Urinary bladder (tissue), 4 donors: Measurements from ENCODE around the gene HAUS7. TPM values are rescaled to one million over a fixed set of nuclear protein-coding genes. Genes with fewer than 3 reads are reported as not detected.

Experiments
- DNase-seq: peaks from one replicate; pipeline ENCODE4 v3.0.0-alpha.2; 2015; ENCODE audit errors: extremely low spot score
- H3K27ac ChIP-seq: one replicate; pipeline ENCODE4 v1.5.1; 2013; ENCODE audit warnings: low read depth, mild to moderate bottlenecking, moderate library complexity
- H3K36me3 ChIP-seq: one replicate; pipeline ENCODE4 v1.6.1; 2013; ENCODE audit warnings: mild to moderate bottlenecking, moderate library complexity; ENCODE audit not compliant: insufficient read depth
- H3K4me1 ChIP-seq: one replicate; pipeline ENCODE4 v1.6.1; 2013; ENCODE audit warnings: mild to moderate bottlenecking, moderate library complexity; ENCODE audit not compliant: insufficient read depth
- H3K4me3 ChIP-seq: one replicate; pipeline ENCODE4 v1.5.1; 2013; ENCODE audit warnings: low read depth, low read length
- WGBS: extraction: QIAGEN DNeasy Blood & Tissue Kit; methylation state at CpG from one replicate; pipeline ENCODE4 v1.1.7; 2013; 5-methylcytosine and 5-hydroxymethylcytosine counted together
- polyA plus RNA-seq: library from polyadenylated mRNA; stranded (reverse); fragments of 200-250 nt; gene quantifications from one replicate; pipeline ENCODE4 v1.2.3, GENCODE V29; 2013
- total RNA-seq: library from RNA; depleted of rRNA; stranded (reverse); fragments of >200 nt; gene quantifications from one replicate; pipeline ENCODE4 v1.2.3, GENCODE V29; 2014
- donor health status: healthy with polysubstance abuse.
- donor health status: healthy.

Gene HAUS7
- total and polyA plus RNA-seq, 2 donors: 17.1 to 26.6 TPM

DNA sequence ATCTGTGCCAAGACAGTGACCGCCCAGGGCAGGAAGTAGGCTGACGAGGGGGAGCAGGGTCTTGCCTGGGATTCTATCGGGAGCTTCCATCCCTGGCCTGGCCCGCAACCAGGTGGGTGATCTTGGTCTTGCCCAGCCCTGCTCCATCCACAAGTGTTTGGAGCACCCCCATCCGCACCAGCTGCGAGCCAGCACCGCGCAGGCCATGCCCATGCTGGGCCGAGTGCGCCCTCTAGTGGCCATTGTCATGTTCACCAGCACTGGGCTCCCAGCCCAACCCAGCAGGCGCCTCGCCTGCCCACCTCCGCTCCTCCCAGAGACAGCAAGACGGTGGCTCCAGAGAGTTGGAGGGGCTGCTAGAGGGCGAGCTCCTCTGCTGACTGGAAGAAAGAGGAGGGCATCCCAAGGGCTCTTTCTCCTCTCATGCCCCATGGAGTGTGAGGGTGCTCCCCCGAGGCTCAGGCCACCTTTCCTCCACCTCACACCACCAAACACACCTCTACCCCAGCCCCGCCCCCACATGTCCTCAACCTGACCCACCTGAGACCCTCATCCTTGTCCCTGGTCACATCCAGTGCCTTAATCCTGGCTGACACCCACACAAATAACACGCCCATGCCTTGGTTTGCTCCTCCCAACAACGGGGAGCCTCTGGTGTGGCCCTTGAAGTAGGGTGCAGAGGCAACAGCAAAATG is 37.3 kb upstream of the HAUS7 start:
- no peak for DNase-seq
- WGBS: 17% methylated on average over 19 of the region's 19 CpGs
- no peak overlapping the region for H3K4me3 ChIP-seq
- no peak overlapping the region for H3K27ac ChIP-seq
- no peaks in the 10 kb centered on the region for H3K36me3 ChIP-seq
- no peaks in the 10 kb centered on the region for H3K4me1 ChIP-seq

DNA sequence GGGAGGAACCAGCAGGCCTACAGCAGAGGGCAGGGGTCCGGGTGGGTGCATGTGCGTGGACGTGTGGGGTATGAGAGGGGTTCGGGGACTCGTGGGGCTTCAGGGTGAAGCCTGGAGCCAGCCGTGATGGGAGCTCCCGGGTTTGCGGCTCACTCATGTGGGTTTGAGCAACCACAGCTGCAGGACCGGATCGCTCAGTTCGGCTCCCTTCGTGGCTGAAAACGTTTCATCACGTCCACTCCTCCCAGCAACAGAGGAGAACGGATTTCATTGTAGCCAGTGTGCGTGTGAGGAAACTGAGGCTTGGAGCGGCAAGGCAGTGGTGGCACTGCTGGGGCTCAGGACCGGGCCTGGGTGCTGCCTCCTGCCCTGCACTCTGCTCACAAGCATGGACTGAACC is 35.0 kb upstream of the HAUS7 start:
- H3K4me1 ChIP-seq: no peaks in the 10 kb centered on the region
- WGBS: 90% methylated on average over 18 of the region's 18 CpGs

DNA sequence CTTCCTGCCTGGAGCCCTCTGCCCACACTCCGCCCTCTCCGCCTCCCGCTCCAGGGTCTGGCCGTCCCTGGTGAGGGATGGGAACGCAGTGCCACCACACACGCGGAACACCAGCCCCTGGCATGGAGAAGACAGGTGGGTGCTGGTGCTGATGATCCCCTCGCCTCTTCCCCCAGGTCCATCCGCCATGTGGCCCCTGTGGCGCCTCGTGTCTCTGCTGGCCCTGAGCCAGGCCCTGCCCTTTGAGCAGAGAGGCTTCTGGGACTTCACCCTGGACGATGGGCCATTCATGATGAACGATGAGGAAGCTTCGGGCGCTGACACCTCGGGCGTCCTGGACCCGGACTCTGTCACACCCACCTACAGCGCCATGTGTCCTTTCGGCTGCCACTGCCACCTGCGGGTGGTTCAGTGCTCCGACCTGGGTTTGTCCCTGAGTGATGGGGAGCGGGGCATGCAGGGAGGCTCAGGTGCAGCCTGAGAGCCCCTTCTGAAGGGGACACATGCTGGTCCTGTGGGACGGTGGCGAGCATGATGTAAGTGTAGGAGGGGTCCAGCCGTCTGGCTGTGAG is 34.2 kb upstream of the HAUS7 start:
- 81% methylated on average over 24 of the region's 26 CpGs for WGBS

More for the DNA sequence above, 35.0 kb upstream of the HAUS7 start:
- H3K27ac ChIP-seq: no peak overlapping the region
- H3K4me3 ChIP-seq: no peak overlapping the region
- no peaks in the 10 kb centered on the region for H3K36me3 ChIP-seq
- DNase-seq: no peak

DNA sequence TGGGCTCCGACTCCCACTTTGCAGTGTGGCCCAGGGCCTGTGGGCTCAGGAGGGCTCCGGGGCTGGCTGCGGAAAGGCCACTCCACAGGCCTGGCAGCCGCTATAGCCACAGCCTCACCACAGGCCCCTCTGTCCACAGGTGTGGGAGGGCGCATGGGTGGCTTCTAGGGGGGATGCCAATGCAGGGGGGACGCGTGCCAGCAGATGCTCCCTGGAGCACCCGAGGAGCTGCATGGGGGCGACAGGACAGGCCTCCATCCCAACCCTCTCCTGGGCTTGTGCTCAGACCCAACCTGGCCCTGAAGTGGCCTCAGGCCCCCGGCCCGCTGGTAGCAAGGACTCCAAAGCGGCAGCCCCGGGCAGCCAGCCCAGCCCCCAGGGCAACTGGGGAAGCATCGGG is 32.4 kb upstream of the HAUS7 start:
- no peaks in the 10 kb centered on the region for H3K4me1 ChIP-seq
- H3K27ac ChIP-seq: no peak overlapping the region
- DNase-seq: no peak
- 90% methylated on average over 14 of the region's 14 CpGs for WGBS
- no peak overlapping the region for H3K4me3 ChIP-seq
- no peaks in the 10 kb centered on the region for H3K36me3 ChIP-seq

More for the DNA sequence above, 34.2 kb upstream of the HAUS7 start:
- H3K4me3 ChIP-seq: no peak overlapping the region
- no peak overlapping the region for H3K27ac ChIP-seq
- H3K36me3 ChIP-seq: no peaks in the 10 kb centered on the region
- no peak for DNase-seq
- H3K4me1 ChIP-seq: no peaks in the 10 kb centered on the region

DNA sequence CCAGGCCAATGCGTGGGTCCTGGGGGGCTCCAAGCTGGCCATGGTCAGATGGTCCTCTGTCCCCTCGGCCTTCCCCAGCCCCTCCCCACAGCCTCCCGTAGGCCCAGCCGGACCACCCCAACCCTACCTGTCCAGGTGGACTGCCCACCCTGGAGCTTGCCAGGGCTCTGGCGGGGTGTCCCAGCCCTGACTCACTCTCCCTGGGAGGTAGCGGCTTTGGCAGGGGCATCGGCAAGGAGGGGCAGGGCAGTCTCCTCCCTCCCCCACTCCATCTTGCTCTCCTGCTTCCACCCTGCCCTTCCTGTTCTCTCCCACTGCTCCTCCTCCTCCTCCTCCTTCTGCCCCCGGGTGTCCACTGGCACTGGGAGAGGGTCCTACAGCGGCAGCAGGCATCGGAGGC is 31.8 kb upstream of the HAUS7 start:
- Histone ChIP-seq H3K4me1 (no peaks in the 10 kb centered on the region), H3K4me3 (no peak overlapping the region), H3K36me3 (no peaks in the 10 kb centered on the region), H3K27ac (no peak overlapping the region)
- DNase-seq: no peak
- WGBS: 83% methylated on average over 10 of the region's 10 CpGs

DNA sequence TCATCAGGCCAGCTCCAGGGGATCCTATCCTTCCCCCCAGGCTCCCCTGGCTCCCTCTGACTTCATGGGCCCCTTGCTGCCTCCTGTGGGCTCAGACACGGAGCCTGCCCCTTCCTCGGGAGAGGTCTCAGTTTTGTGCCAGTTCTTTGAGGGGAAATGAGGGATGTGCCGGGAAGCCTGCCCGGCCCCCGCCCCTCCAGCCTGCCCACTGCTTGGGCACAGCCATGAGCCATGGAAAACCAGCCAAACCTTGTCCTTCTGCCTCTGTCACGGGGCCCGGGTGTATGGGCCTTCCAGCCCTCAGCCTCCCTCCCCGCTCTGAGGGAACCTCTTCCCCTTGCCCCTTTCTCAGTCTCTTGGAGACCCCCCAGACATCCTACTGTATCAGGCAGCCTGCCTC is 31.2 kb upstream of the HAUS7 start:
- Histone ChIP-seq H3K27ac (no peak overlapping the region), H3K4me1 (no peaks in the 10 kb centered on the region), H3K4me3 (no peak overlapping the region), H3K36me3 (no peaks in the 10 kb centered on the region)
- WGBS: 85% methylated on average over 8 of the region's 8 CpGs
- no peak for DNase-seq

DNA sequence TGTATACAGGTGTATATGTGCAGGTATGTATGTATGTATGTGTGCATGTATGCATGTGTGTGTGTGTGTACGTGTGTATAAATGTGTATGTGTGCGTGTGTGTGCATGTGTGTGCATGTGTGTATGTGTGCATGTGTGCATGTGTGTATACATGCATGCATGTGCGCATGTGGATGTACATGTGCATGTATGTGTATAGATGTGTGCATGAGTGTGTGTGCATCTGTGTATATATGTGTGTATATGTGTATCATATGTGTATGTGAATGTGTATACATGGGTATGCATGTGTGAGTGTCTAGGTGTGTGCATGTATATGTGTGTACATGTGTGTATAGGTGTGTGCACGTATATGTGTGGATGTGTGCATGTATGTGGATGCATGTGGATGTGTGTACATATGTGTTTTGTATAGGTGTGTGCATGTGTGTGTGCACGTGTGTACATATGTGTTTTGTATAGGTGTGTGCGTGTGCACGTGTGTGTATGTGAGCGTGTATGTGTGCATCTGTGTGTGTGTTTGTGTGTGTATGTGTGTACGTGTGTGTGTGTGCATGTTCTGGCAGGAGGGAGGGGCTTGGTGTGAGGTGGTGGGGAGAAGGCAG is 30.4 kb upstream of the HAUS7 start:
- 95% methylated on average over 9 of the region's 9 CpGs for WGBS
- Histone ChIP-seq H3K4me3 (no peak overlapping the region), H3K36me3 (no peaks in the 10 kb centered on the region), H3K27ac (no peak overlapping the region), H3K4me1 (no peaks in the 10 kb centered on the region)
- no peak for DNase-seq

DNA sequence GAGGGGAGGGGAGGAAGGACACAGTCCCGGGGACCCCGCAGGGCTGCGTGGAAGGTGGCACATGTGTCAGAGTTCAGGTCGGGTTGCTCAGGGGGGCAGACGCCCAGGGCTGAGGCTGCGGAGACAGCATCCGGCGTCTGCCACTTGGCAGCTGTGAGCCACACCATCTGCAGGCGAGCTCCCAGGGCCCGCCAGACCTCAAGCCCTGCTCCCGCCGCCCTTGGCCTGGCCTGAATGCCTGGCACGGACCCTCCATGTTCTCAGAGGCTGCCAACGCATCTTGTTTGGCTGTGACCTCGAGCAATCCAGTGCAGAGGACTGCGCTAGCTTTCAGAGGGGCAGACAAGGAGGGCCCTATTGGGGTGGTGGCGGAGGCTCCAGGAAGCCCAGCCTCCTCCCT is 29.5 kb upstream of the HAUS7 start:
- WGBS: 58% methylated on average over 17 of the region's 17 CpGs
- Histone ChIP-seq H3K27ac (no peak overlapping the region), H3K4me1 (no peaks in the 10 kb centered on the region), H3K36me3 (no peaks in the 10 kb centered on the region), H3K4me3 (no peak overlapping the region)
- no peak for DNase-seq

DNA sequence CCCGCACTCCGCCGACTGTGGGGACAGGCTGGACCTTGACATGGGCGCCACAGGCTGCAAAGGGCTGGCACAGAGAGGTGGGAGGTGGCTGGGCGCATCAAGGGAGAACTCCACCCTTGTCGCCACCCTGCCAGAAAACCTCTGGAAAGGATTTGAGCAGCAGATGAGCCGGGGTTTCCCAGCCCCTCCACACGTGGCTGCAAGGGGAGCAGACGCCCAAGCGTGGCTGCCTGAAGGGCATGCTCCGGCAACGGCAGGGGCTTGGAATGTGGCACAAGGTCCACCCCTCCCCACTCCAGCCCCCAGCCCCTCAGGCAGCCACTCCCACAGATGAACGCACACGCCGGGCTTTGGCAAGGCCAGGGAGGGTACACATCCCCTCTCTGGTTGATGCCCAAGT is 29.0 kb upstream of the HAUS7 start:
- H3K4me1 ChIP-seq: no peaks in the 10 kb centered on the region
- H3K27ac ChIP-seq: no peak overlapping the region
- no peaks in the 10 kb centered on the region for H3K36me3 ChIP-seq
- H3K4me3 ChIP-seq: no peak overlapping the region
- DNase-seq: no peak
- WGBS: 57% methylated on average over 15 of the region's 15 CpGs

DNA sequence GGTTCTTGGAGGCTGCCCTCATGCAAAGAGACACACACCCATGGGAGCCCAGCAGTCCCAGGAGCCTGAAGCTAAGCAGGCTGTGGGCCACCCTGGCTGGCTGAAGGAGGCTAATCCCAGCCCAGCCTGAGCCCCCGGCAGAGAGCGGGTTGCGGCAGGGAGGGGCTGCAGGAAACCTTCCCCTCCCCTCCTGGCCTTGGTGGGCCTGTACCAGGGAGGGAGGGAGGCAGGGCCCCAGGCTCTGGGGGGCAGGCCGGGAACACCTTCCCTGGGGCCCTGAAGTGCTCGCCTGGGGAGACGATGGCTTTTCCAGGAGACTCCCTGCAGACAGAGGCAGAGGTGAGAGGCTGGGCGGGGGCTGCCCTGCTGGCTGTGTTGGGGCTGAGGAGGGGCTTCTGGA is 28.1 kb upstream of the HAUS7 start:
- Histone ChIP-seq H3K4me3 (no peak overlapping the region), H3K4me1 (no peaks in the 10 kb centered on the region), H3K27ac (no peak overlapping the region), H3K36me3 (no peaks in the 10 kb centered on the region)
- DNase-seq: no peak
- WGBS: 85% methylated on average over 7 of the region's 7 CpGs

DNA sequence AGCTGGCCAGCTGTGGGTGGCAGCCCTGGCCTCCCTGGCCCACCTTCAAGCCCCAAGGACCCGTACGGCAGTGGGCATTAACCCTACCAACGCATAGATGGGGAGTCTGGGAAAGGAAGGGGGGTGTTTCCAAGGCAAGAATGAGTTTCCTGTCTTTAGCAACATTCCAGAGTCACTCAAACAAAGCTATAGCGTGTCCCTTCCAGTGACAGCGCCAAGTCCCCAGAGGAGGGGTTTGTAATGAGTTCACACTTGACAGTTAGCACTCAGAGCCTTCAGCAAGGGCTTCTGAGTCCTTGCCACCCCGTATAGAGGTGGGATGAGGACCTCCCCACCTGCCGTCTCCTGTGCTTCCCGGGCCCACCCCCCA is 26.2 kb upstream of the HAUS7 start:
- 63% methylated on average over 8 of the region's 8 CpGs for WGBS
- Histone ChIP-seq H3K4me3 (no peak overlapping the region), H3K36me3 (no peaks in the 10 kb centered on the region), H3K4me1 (no peaks in the 10 kb centered on the region), H3K27ac (no peak overlapping the region)
- DNase-seq: no peak

DNA sequence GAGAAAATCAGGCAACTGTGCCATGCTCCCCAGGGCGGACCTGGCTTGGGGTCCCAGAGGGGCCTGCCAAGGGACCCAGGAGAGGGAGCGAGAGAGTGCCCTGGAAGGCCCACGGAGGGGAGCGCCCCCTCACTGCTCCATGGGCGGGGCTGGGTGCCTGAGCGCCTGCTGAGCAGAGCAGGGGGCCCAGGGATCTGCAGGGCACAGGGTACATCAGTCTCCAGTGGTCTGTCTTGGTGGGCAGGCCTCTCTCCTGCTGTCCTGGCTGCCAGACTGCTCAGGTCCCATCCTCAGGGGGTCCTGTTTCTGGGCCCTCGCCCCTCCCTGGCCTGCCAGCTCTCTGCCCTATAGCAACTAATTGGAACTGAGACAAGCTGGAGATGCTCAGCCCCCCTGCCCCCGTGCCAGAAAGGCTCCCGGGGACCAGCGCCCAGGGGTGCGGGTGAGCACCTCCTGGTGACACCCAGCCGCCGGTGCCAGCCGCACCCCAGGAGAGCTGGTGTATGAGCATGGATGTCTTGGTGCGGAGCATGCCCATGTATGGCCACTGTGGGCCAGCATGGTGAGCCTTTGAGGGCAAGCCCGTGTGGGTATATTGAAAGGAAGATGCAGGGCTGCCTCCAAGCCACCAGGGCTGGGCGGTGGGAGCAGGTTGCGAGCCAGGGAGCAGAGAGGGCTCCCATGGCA is 25.7 kb upstream of the HAUS7 start:
- peak overlapping the region; percentile 18 for H3K4me3 ChIP-seq
- DNase-seq: no peak
- no peaks in the 10 kb centered on the region for H3K36me3 ChIP-seq
- no peak overlapping the region for H3K27ac ChIP-seq
- WGBS: 72% methylated on average over 18 of the region's 18 CpGs
- H3K4me1 ChIP-seq: no peaks in the 10 kb centered on the region

DNA sequence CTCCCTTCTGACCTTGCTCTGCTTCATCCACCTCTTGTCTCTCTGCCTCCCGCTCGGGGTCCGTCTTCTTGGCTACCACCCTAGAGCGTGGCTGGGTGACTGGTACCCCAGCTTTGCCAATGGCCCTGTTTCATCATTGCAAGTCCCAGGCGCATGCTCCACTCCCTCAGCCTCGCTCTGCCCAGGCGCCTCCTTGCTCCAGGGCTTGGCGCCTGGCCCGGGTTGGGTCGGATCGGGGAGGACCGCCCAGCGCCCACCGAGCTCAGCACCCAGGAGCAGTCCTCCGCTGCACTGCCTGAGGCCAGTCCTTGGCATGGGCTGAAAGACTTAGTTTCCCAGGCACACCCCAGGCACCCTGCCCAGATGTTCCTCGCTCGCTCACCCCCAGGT is 25.0 kb upstream of the HAUS7 start:
- DNase-seq: no peak
- H3K36me3 ChIP-seq: no peaks in the 10 kb centered on the region
- 16% methylated on average over 17 of the region's 17 CpGs for WGBS
- no peaks in the 10 kb centered on the region for H3K4me1 ChIP-seq
- H3K4me3 ChIP-seq: peak overlapping the region; percentile 18
- H3K27ac ChIP-seq: no peak overlapping the region
